H9 (cell line): ENCODE results near the gene PHTF1. TPM values are rescaled to one million over a fixed set of nuclear protein-coding genes. Genes with fewer than 3 reads are reported as not detected.

Source experiments
- DNase-seq: peaks from one replicate; pipeline ENCODE4 v3.0.0-alpha.2; 2017
- H2AFZ ChIP-seq: one replicate; pipeline ENCODE4 v1.6.1; 2013; ENCODE audit warnings: mild to moderate bottlenecking, low read length, control low read depth, moderate library complexity
- H2AK5ac ChIP-seq: 2 replicates; pipeline ENCODE4 v1.6.1; 2013; ENCODE audit warnings: low read length, control low read depth, mixed read lengths; ENCODE audit not compliant: insufficient read length
- H2BK120ac ChIP-seq: one replicate; pipeline ENCODE4 v1.6.1; 2013; ENCODE audit warnings: low read depth, mild to moderate bottlenecking, low read length, control low read depth, inconsistent platforms; ENCODE audit not compliant: poor library complexity, severe bottlenecking
- H2BK12ac ChIP-seq: 2 replicates; pipeline ENCODE4 v1.6.1; 2013; ENCODE audit warnings: low read length, control low read depth, mixed read lengths, low read depth; ENCODE audit not compliant: insufficient read length
- H2BK15ac ChIP-seq: 2 replicates; pipeline ENCODE4 v1.6.1; 2013; ENCODE audit warnings: low read depth, low read length, control low read depth
- H2BK20ac ChIP-seq: one replicate; pipeline ENCODE4 v1.6.1; 2013; ENCODE audit warnings: low read depth, mild to moderate bottlenecking, low read length, control low read depth, inconsistent platforms; ENCODE audit not compliant: poor library complexity, severe bottlenecking
- H2BK5ac ChIP-seq: 2 replicates; pipeline ENCODE4 v1.6.1; 2013; ENCODE audit warnings: low read length, control low read depth, mixed read lengths; ENCODE audit not compliant: insufficient read length
- H3K14ac ChIP-seq: 2 replicates; pipeline ENCODE4 v1.6.1; 2013; ENCODE audit warnings: low read length, control low read depth; ENCODE audit not compliant: insufficient read depth
- H3K18ac ChIP-seq: 2 replicates; pipeline ENCODE4 v1.6.1; 2013; ENCODE audit warnings: low read depth, mild to moderate bottlenecking, mixed read lengths, low read length, control low read depth; ENCODE audit not compliant: insufficient read length
- H3K23ac ChIP-seq: 2 replicates; pipeline ENCODE4 v1.6.1; 2013; ENCODE audit warnings: low read length, control low read depth, mixed read lengths, low read depth; ENCODE audit not compliant: insufficient read length
- H3K23me2 ChIP-seq: 2 replicates; pipeline ENCODE4 v1.6.1; 2013; ENCODE audit warnings: low read depth, mild to moderate bottlenecking, mixed read lengths, low read length, control low read depth; ENCODE audit not compliant: insufficient read length, poor library complexity, severe bottlenecking
- H3K27ac ChIP-seq: 2 replicates; pipeline ENCODE4 v1.5.1; 2013; ENCODE audit warnings: low read length, control low read depth, mixed read lengths, low read depth; ENCODE audit not compliant: insufficient read length
- H3K27me3 ChIP-seq: 2 replicates; pipeline ENCODE4 v1.6.1; 2013; ENCODE audit warnings: low read length, control low read depth, inconsistent platforms; ENCODE audit not compliant: insufficient read depth
- H3K4ac ChIP-seq: 2 replicates; pipeline ENCODE4 v1.6.1; 2013; ENCODE audit warnings: low read depth, mild to moderate bottlenecking, control low read depth, inconsistent platforms, low read length, moderate library complexity
- H3K4me1 ChIP-seq: 2 replicates; pipeline ENCODE4 v1.6.1; 2013; ENCODE audit warnings: low read length, control low read depth, inconsistent platforms; ENCODE audit not compliant: insufficient read depth
- H3K4me2 ChIP-seq: 2 replicates; pipeline ENCODE4 v1.6.1; 2013; ENCODE audit warnings: low read length, control low read depth, mixed read lengths; ENCODE audit not compliant: insufficient read length, insufficient read depth
- H3K56ac ChIP-seq: 2 replicates; pipeline ENCODE4 v1.6.1; 2013; ENCODE audit warnings: low read depth, mild to moderate bottlenecking, mixed read lengths, low read length, control low read depth; ENCODE audit not compliant: insufficient read length
- H3K79me1 ChIP-seq: 2 replicates; pipeline ENCODE4 v1.6.1; 2013; ENCODE audit warnings: low read depth, mild to moderate bottlenecking, moderate library complexity, low read length, control low read depth, inconsistent platforms; ENCODE audit not compliant: insufficient read depth, poor library complexity, severe bottlenecking
- H3K79me2 ChIP-seq: 2 replicates; pipeline ENCODE4 v1.6.1; 2013; ENCODE audit warnings: low read length, control low read depth, inconsistent platforms; ENCODE audit not compliant: insufficient read depth
- H3K9ac ChIP-seq: 2 replicates; pipeline ENCODE4 v1.6.1; 2013; ENCODE audit warnings: low read length, control low read depth, mixed read lengths; ENCODE audit not compliant: insufficient read length; ENCODE audit errors: extremely low read depth
- H3K9me3 ChIP-seq: one replicate; pipeline ENCODE4 v1.6.1; 2013; ENCODE audit warnings: low read depth, low read length, inconsistent platforms; ENCODE audit not compliant: control insufficient read depth
- H3T11ph ChIP-seq: one replicate; pipeline ENCODE4 v1.6.1; 2013; ENCODE audit warnings: mild to moderate bottlenecking, low read length, control low read depth, inconsistent platforms
- H4K20me1 ChIP-seq: one replicate; pipeline ENCODE4 v1.6.1; 2013; ENCODE audit not compliant: control insufficient read depth, insufficient read length, insufficient read depth
- H4K5ac ChIP-seq: 2 replicates; pipeline ENCODE4 v1.6.1; 2013; ENCODE audit warnings: low read depth, mild to moderate bottlenecking, mixed read lengths, low read length, control low read depth; ENCODE audit not compliant: insufficient read length
- H4K8ac ChIP-seq: replicated peaks from 2 replicates; pipeline ENCODE4 v1.6.1; 2013; ENCODE audit warnings: low read length, control low read depth, mixed read lengths, low read depth; ENCODE audit not compliant: insufficient read length
- H4K91ac ChIP-seq: 2 replicates; pipeline ENCODE4 v1.6.1; 2013; ENCODE audit warnings: low read depth, mild to moderate bottlenecking, moderate library complexity, mixed read lengths, low read length, control low read depth; ENCODE audit not compliant: insufficient read length
- H3K27ac Mint-ChIP-seq, 3 experiments: 2 replicates in 2 of 3; 3 replicates in 1 of 3; pipeline ENCODE4 v1.8.0; 2020 to 2021; ENCODE audit warnings: mixed read lengths in 3 of 3, mild to moderate bottlenecking in 1 of 3, moderate library complexity in 1 of 3
- H3K27me3 Mint-ChIP-seq: 2 replicates; pipeline ENCODE4 v1.8.0; 2021; ENCODE audit warnings: low read depth, mild to moderate bottlenecking, moderate library complexity, mixed read lengths
- H3K36me3 Mint-ChIP-seq, 3 experiments: 2 replicates in 2 of 3; 3 replicates in 1 of 3; pipeline ENCODE4 v1.8.0; 2020 to 2021; ENCODE audit warnings: low read depth in 3 of 3, mixed read lengths in 3 of 3; ENCODE audit not compliant: insufficient read depth in 1 of 3
- H3K4me1 Mint-ChIP-seq, 2 experiments: 2 replicates each; pipeline ENCODE4 v1.8.0; 2020; ENCODE audit warnings: mixed read lengths in 2 of 2
- H3K4me3 Mint-ChIP-seq, 2 experiments: 2 replicates in 1 of 2; 3 replicates in 1 of 2; pipeline ENCODE4 v1.8.0; 2020 to 2021; ENCODE audit warnings: mild to moderate bottlenecking in 2 of 2, mixed read lengths in 2 of 2, moderate library complexity in 1 of 2
- H3K9me3 Mint-ChIP-seq, 2 experiments: 2 replicates in 1 of 2; 3 replicates in 1 of 2; pipeline ENCODE4 v1.8.0; 2020; ENCODE audit warnings: mild to moderate bottlenecking in 2 of 2, mixed read lengths in 2 of 2, moderate library complexity in 1 of 2
- WGBS: extraction: QIAGEN DNeasy Blood & Tissue Kit; methylation state at CpG from one replicate; pipeline ENCODE4 v1.1.7; 2013; ENCODE audit warnings: missing lambda C conversion rate, low lambda C conversion rate, mixed read lengths; ENCODE audit not compliant: insufficient read length; ENCODE audit errors: extremely low coverage; 5-methylcytosine and 5-hydroxymethylcytosine counted together
- total RNA-seq: library from RNA; stranded (reverse); gene quantifications from 2 replicates; pipeline ENCODE4 v1.2.1, GENCODE V29; 2021
- TF ChIP-seq, protein P1 (sequence below): fragments of 200-600 bp; sonication (generic); conservative IDR thresholded peaks from 3 replicates; pipeline ENCODE4 v1.8.0; 2021; ENCODE audit warnings: antibody characterized with exemption, mild to moderate bottlenecking

PHTF1 gene
- total RNA-seq, 1 experiment from 2014 or later = 28.4 TPM

DNA sequence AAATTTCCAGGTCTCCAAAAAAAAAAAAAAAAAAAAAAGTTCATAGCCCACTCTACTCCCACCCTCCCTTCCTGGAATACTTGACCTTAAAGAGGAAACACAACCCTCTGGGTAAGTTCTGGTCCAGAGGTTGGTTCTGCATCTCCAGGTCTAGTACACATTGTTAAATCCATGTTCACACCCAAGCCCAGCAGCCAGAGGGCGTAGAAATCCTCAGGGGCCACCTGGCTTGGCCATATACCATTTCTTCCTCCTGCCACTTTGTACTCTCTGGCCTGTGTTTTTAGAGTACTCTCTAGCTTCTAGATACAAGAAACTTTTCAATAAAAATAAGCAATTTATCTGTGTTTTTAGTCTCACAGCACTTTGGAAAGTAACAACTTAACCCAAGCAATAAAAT, 89.3 kb downstream of the PHTF1 start:
- no peaks in the 10 kb centered on the region for H3K79me1 ChIP-seq
- H2BK5ac ChIP-seq = no peak overlapping the region
- no peak overlapping the region for H3K18ac ChIP-seq
- H4K5ac ChIP-seq = no peak overlapping the region
- Mint-ChIP-seq H3K27me3 (no peaks in the 10 kb centered on the region), H3K27ac (no peak overlapping the region; a peak in 1 of 7 replicates), H3K4me1 (no peaks in the 10 kb centered on the region), H3K4me3 (no peak overlapping the region), H3K9me3 (no peaks in the 10 kb centered on the region), H3K36me3 (peaks cover 0 to 4% (median 0%) of the 10 kb centered on the region in 3 experiments; a peak in 2 of 7 replicates)
- no peak overlapping the region for H2BK12ac ChIP-seq
- H2BK120ac ChIP-seq = no peak overlapping the region
- H3T11ph ChIP-seq = no peak overlapping the region
- no peaks in the 10 kb centered on the region for H3K4me1 ChIP-seq
- WGBS = no CpG with 5 or more reads among the region's 1 CpG
- no peak overlapping the region for H3K14ac ChIP-seq
- no peak for DNase-seq
- no peaks in the 10 kb centered on the region for H3K23me2 ChIP-seq
- H3K27ac ChIP-seq = no peak overlapping the region
- no peak overlapping the region for H3K9ac ChIP-seq
- no peaks in the 10 kb centered on the region for H3K9me3 ChIP-seq
- no peak overlapping the region for H2AFZ ChIP-seq
- TF ChIP-seq, protein P1, sequence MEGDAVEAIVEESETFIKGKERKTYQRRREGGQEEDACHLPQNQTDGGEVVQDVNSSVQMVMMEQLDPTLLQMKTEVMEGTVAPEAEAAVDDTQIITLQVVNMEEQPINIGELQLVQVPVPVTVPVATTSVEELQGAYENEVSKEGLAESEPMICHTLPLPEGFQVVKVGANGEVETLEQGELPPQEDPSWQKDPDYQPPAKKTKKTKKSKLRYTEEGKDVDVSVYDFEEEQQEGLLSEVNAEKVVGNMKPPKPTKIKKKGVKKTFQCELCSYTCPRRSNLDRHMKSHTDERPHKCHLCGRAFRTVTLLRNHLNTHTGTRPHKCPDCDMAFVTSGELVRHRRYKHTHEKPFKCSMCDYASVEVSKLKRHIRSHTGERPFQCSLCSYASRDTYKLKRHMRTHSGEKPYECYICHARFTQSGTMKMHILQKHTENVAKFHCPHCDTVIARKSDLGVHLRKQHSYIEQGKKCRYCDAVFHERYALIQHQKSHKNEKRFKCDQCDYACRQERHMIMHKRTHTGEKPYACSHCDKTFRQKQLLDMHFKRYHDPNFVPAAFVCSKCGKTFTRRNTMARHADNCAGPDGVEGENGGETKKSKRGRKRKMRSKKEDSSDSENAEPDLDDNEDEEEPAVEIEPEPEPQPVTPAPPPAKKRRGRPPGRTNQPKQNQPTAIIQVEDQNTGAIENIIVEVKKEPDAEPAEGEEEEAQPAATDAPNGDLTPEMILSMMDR = no peak; the same call in 2 of the 3 replicates
- H4K91ac ChIP-seq = no peak overlapping the region
- H3K23ac ChIP-seq = no peak overlapping the region
- H2BK15ac ChIP-seq = no peak overlapping the region
- no peaks in the 10 kb centered on the region for H3K79me2 ChIP-seq
- H4K20me1 ChIP-seq = no peaks in the 10 kb centered on the region
- no peaks in the 10 kb centered on the region for H3K27me3 ChIP-seq
- H3K4me2 ChIP-seq = no peak overlapping the region
- no peak overlapping the region for H3K4ac ChIP-seq
- H2BK20ac ChIP-seq = no peak overlapping the region
- no peak overlapping the region for H2AK5ac ChIP-seq
- no peak overlapping the region for H3K56ac ChIP-seq
- H4K8ac ChIP-seq = no peak overlapping the region
